Common myeloid progenitor, CD34-positive (primary cell): Measurements from ENCODE around the gene PPP1R14D.

Experiments
- CTCF ChIA-PET: fragments of 350-600 bp; sonication (Branson Sonifier 250); formaldehyde crosslinking; loops from one replicate; lab custom pipeline; 2021; ENCODE audit warnings: antibody characterized with exemption; lab: Charles Lee
- POLR2A ChIA-PET: fragments of 350-600 bp; sonication (Branson Sonifier 250); formaldehyde crosslinking; loops from one replicate; lab custom pipeline; 2021; ENCODE audit warnings: antibody characterized with exemption; lab: Charles Lee
- DNase-seq, 3 donors: peaks; one replicate each; pipeline versions ENCODE4 v3.0.0 to v3.0.0-alpha.2; 2013
- H3K27ac ChIP-seq, 2 experiments: 1 replicate in 1 of 2; 2 replicates in 1 of 2; pipeline ENCODE4 v1.7.0; 2013; ENCODE audit warnings: inconsistent platforms in 2 of 2, low read length in 2 of 2, mild to moderate bottlenecking in 2 of 2, low read depth in 1 of 2, moderate library complexity in 1 of 2; ENCODE audit not compliant: severe bottlenecking in 2 of 2, insufficient read depth in 1 of 2, poor library complexity in 1 of 2
- H3K27me3 ChIP-seq, 5 experiments: replicated peaks in 2 of 5; 1 replicate in 3 of 5; 2 replicates in 2 of 5; pipeline versions ENCODE4 v1.6.1 to v1.7.0; 2013; ENCODE audit warnings: low read length in 4 of 5, mild to moderate bottlenecking in 2 of 5, moderate library complexity in 2 of 5, inconsistent platforms in 1 of 5; ENCODE audit not compliant: insufficient read depth in 5 of 5, control insufficient read depth in 4 of 5
- H3K36me3 ChIP-seq, 4 experiments: 1 replicate in 2 of 4; 2 replicates in 2 of 4; pipeline versions ENCODE4 v1.6.1 to v1.7.0; 2013; ENCODE audit warnings: low read length in 3 of 4, control low read depth in 1 of 4, mild to moderate bottlenecking in 1 of 4; ENCODE audit not compliant: control insufficient read depth in 4 of 4, insufficient read depth in 4 of 4
- H3K4me1 ChIP-seq, 4 experiments: 1 replicate in 3 of 4; 2 replicates in 1 of 4; pipeline versions ENCODE4 v1.6.1 to v1.7.1; 2013; ENCODE audit warnings: low read length in 3 of 4, mild to moderate bottlenecking in 3 of 4, control low read depth in 1 of 4, inconsistent platforms in 1 of 4, moderate library complexity in 1 of 4; ENCODE audit not compliant: control insufficient read depth in 4 of 4, insufficient read depth in 4 of 4; ENCODE audit errors: control extremely low read depth in 1 of 4
- H3K4me3 ChIP-seq, 7 experiments: 1 replicate in 4 of 7; 2 replicates in 3 of 7; pipeline versions ENCODE4 v1.5.1 to v1.7.0; 2013; ENCODE audit warnings: mild to moderate bottlenecking in 7 of 7, low read length in 6 of 7, moderate library complexity in 6 of 7, inconsistent platforms in 2 of 7, low read depth in 2 of 7, control low read depth in 1 of 7; ENCODE audit not compliant: insufficient read depth in 4 of 7, control insufficient read depth in 1 of 7; ENCODE audit errors: extremely low read depth in 1 of 7
- H3K9me3 ChIP-seq, 5 experiments: 1 replicate in 4 of 5; 2 replicates in 1 of 5; pipeline versions ENCODE4 v1.6.1 to v1.7.1; 2013; ENCODE audit warnings: low read length in 4 of 5, mild to moderate bottlenecking in 2 of 5, inconsistent platforms in 1 of 5, low read depth in 1 of 5, moderate library complexity in 1 of 5; ENCODE audit not compliant: control insufficient read depth in 4 of 5, insufficient read depth in 2 of 5; ENCODE audit errors: control extremely low read depth in 1 of 5
- WGBS: methylation state at CpG from one replicate; pipeline ENCODE4 v1.1.5; 2013; ENCODE audit not compliant: insufficient coverage; 5-methylcytosine and 5-hydroxymethylcytosine counted together

PPP1R14D gene

DNA sequence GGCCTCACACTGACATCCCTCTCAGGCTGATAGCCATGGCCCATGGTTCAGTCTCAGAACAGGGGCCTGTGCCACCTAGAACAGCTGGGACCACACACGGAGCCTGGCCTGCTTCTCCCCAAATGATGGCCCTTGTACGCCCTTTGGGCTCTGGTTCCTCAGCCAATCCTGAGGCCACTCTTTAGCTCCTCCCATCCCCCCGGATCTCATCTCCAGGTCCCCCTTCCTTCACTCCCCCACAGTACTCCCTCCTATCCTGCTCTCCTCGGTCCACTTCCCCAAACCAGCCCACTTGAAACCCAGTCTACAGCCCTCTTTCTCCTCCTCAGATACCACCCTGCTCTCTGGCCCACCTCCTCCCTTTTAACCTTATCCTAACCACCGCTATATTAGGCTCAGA, 39.4 kb downstream of the PPP1R14D start:
- H3K4me1 ChIP-seq = peaks cover 7 to 42% (median 20%) of the 10 kb centered on the region in 4 experiments
- DNase-seq = no peak
- WGBS = 83% methylated on average over 5 of the region's 5 CpGs
- ChIA-PET CTCF (interaction anchor here (0.7 to 15.4 kb wide), 9 partner anchors 8 to 89 kb away, joined by 3 to 204 read pairs (median 3); partner anchors contain the start of genes C15orf62, GCHFR and RMDN3), POLR2A (no interaction called here)
- no peak overlapping the region for H3K27ac ChIP-seq
- H3K9me3 ChIP-seq = no peaks in the 10 kb centered on the region
- H3K36me3 ChIP-seq = peaks cover 0 to 10% (median 6%) of the 10 kb centered on the region in 4 experiments
- H3K27me3 ChIP-seq = no peaks in the 10 kb centered on the region
- no peak overlapping the region for H3K4me3 ChIP-seq

DNA sequence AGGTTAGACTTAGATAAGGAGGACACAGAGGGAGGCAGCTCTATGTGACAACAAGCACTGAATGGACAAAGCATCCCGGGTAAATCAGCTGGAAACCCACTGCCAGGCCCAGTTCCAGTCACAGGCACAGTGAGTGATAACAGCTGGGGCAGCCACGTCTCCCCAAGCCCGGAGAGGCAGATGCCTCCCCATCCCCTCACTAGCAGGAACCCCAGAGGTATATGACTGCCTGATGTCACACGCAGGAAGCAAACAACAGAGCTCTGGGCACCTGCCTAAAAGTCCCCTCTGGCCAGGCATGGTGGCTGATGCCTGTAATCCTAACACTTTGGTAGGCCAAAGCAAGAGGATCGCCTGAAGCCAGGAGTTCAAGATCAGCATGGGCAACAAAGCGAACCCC, 40.5 kb downstream of the PPP1R14D start:
- POLR2A ChIA-PET = interaction anchor here (0.5 to 1.0 kb wide), 2 partner anchors 9 to 16 kb away, joined by 3 to 8 read pairs; no protein-coding TSS in a partner anchor

DNA sequence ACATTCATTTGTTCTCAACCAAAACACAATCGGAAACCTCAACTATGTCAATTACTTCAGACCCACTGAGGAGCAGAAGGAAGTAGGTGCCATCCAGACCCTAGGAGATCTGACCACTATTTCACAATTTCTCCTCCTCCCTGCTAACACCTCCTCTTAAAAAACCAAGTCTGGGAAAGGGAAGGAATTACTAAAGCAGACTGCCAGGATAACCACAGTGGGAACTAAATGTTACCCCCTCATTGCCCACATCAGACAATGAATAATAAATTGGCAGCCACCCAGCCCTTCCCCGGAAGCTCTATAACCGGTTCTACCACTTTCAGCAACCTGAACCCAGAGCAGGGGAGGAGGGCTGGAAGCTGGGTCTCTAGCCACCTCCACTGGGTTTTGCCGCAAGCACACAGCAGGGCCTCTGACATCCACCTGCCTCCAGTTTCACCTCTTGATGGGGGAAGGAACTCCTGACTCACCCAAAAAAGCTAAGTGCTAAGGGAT, 41.1 kb downstream of the PPP1R14D start:
- peaks cover 7 to 37% (median 18%) of the 10 kb centered on the region in 4 experiments for H3K4me1 ChIP-seq
- POLR2A ChIA-PET = interaction anchor here (1.0 kb wide), 1 partner anchor 9 kb away, joined by 3 read pairs; no protein-coding TSS in a partner anchor
- peaks cover 0 to 6% (median 4%) of the 10 kb centered on the region in 4 experiments for H3K36me3 ChIP-seq
- CTCF ChIA-PET = interaction anchor here (0.6 to 15.4 kb wide), 12 partner anchors 8 to 223 kb away, joined by 3 to 204 read pairs (median 4); partner anchors contain the start of genes C15orf62, CCDC32, GCHFR and RMDN3
- H3K9me3 ChIP-seq = no peaks in the 10 kb centered on the region
- 0% methylated on average over 4 of the region's 4 CpGs for WGBS
- DNase-seq = peak in 2 of 3 donors; percentile 49 to 50
- H3K27me3 ChIP-seq = no peaks in the 10 kb centered on the region
- no peak overlapping the region for H3K4me3 ChIP-seq
- no peak overlapping the region for H3K27ac ChIP-seq

More for the DNA sequence above, 40.5 kb downstream of the PPP1R14D start:
- H3K4me3 ChIP-seq = no peak overlapping the region
- no peaks in the 10 kb centered on the region for H3K9me3 ChIP-seq
- H3K36me3 ChIP-seq = peaks cover 0 to 6% (median 4%) of the 10 kb centered on the region in 4 experiments
- no peak overlapping the region for H3K27ac ChIP-seq
- WGBS = 91% methylated on average over 4 of the region's 6 CpGs
- H3K27me3 ChIP-seq = no peaks in the 10 kb centered on the region
- no peak for DNase-seq
- H3K4me1 ChIP-seq = peaks cover 7 to 37% (median 18%) of the 10 kb centered on the region in 4 experiments
- CTCF ChIA-PET = interaction anchor here (0.6 to 15.4 kb wide), 12 partner anchors 8 to 223 kb away, joined by 3 to 204 read pairs (median 4); partner anchors contain the start of genes C15orf62, CCDC32, GCHFR and RMDN3

- Histone ChIP-seq H3K27me3 (no peaks in the 10 kb centered on the region), H3K36me3 (peaks cover 0 to 2% (median under 1%) of the 10 kb centered on the region in 4 experiments), H3K9me3 (no peaks in the 10 kb centered on the region), H3K4me3 (no peak overlapping the region), H3K4me1 (peaks cover 7 to 37% (median 18%) of the 10 kb centered on the region in 4 experiments), H3K27ac (no peak overlapping the region)
- DNase-seq = no peak
- WGBS = 100% methylated on average over 1 of the region's 2 CpGs
- POLR2A ChIA-PET = interaction anchor here (0.6 kb wide), 1 partner anchor 50 kb away, joined by 3 read pairs; no protein-coding TSS in a partner anchor
- CTCF ChIA-PET = interaction anchor here (1.0 to 15.4 kb wide), 12 partner anchors 11 to 109 kb away, joined by 3 to 204 read pairs (median 9); partner anchors contain the start of genes C15orf62, GCHFR, RMDN3 and VPS18
Observed at GRCh38 chr15:40785814-40786213, 42.7 kb downstream of the PPP1R14D start.

DNA sequence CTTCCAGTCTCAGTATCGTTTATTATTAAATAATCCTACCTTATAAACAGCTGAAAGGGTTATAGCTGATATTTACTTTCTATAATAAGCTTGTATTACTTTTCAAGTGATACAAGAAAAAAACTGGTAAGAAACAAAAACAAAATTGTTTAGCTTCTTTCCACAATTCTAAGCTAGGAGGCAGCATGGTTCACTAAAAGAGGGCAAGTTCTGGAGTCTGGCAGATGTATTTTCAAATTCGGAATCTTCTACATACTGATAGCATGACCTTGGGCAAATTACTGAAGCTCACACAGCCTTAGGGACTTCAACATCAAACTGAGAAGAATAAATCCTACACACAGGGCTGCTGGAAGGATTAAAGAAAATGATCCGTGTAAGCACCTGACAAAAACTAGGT, 43.3 kb downstream of the PPP1R14D start:
- Histone ChIP-seq H3K36me3 (peaks cover 0 to 2% (median 0%) of the 10 kb centered on the region in 4 experiments), H3K27ac (no peak overlapping the region), H3K27me3 (no peaks in the 10 kb centered on the region), H3K4me3 (no peak overlapping the region), H3K4me1 (peaks cover 7 to 37% (median 18%) of the 10 kb centered on the region in 4 experiments), H3K9me3 (no peaks in the 10 kb centered on the region)
- ChIA-PET POLR2A (no interaction called here), CTCF (interaction anchor here (0.6 to 15.4 kb wide), 13 partner anchors 9 to 109 kb away, joined by 3 to 204 read pairs (median 4); partner anchors contain the start of genes C15orf62, DNAJC17, GCHFR and RMDN3)
- 85% methylated on average over 2 of the region's 3 CpGs for WGBS
- DNase-seq = no peak

- H3K4me3 ChIP-seq = no peak overlapping the region
- no peaks in the 10 kb centered on the region for H3K27me3 ChIP-seq
- WGBS = 50% methylated on average over 8 of the region's 8 CpGs
- no peaks in the 10 kb centered on the region for H3K9me3 ChIP-seq
- ChIA-PET POLR2A (no interaction called here), CTCF (interaction anchor here (0.6 to 15.4 kb wide), 26 partner anchors 10 to 193 kb away, joined by 3 to 204 read pairs (median 6); partner anchors contain the start of genes C15orf62, GCHFR, RAD51 and RMDN3)
- no peak overlapping the region for H3K27ac ChIP-seq
- peak; percentile 65 to 81 (median 79) for DNase-seq
- H3K4me1 ChIP-seq = peaks cover 7 to 18% (median 11%) of the 10 kb centered on the region in 4 experiments
- peaks cover 0 to 20% (median 15%) of the 10 kb centered on the region in 4 experiments for H3K36me3 ChIP-seq
Observed at GRCh38 chr15:40782609-40783227, 45.8 kb downstream of the PPP1R14D start.
